Activated CD4-positive, alpha-beta T cell treated with anti-CD3 and anti-CD28 coated beads, Interleukin-2, amount 50 U/mL, for 16 hours (primary cell): ENCODE data around the gene HOGA1.
"Not testable (repeated sequence)": the region's sequence is repeated elsewhere in the genome, so short reads cannot be mapped to it uniquely, and the experiment has no call there.

Source experiments
- DNase-seq: peaks from one replicate; pipeline ENCODE4 v3.0.0-alpha.2; 2020

HOGA1 gene

DNA sequence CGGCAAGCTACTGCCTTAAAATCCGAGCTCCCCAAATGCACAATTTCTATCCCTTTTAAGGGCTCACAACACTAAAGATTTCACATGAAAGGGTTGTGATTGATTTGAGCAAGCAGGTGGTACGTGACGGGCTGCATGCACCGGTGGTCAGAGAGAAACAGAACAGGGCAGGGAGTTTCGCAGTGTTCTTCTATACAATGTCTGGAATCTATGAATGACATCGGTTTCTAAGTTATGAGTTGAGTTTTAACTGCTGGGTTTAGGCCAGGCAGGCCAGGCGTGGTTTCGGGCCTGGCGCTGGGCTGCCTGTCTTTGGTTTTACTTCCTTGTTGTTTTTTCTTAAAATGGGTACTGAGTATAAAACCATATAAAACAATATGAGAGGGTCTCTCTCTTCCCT lies 28.6 kb upstream of the HOGA1 start:
- not testable (repeated sequence) for DNase-seq

DNA sequence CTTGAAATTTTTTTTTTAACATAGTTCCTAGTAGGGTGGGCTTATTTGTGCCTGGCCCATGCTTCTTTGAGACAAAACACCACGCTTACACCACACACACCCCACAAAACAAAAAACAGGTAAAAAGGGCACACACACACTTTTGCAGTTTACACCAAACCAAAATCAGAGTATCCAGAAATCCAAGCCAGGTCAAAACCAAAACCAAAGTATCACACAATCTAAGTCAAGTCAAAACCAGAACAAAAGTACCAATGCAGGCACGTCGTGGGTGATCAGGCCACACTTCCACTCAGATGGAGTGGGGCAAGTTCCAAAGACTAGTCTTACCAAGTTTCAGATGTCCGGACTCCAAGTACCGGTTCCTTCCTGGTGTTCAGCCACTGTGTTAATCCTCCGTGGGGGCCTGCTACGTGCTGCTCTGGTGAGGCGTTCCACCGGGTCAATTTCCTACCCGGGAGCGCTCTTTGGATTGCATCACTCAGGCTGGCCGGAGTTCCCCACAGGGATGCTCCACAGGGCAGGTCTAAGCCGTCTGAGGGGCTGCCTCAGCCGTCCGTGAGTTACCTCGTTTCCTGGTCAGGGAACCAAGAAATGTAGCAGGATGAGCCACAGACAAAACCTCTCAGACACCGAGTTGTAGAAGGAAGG lies 23.3 kb upstream of the HOGA1 start:
- not testable (repeated sequence) for DNase-seq

DNA sequence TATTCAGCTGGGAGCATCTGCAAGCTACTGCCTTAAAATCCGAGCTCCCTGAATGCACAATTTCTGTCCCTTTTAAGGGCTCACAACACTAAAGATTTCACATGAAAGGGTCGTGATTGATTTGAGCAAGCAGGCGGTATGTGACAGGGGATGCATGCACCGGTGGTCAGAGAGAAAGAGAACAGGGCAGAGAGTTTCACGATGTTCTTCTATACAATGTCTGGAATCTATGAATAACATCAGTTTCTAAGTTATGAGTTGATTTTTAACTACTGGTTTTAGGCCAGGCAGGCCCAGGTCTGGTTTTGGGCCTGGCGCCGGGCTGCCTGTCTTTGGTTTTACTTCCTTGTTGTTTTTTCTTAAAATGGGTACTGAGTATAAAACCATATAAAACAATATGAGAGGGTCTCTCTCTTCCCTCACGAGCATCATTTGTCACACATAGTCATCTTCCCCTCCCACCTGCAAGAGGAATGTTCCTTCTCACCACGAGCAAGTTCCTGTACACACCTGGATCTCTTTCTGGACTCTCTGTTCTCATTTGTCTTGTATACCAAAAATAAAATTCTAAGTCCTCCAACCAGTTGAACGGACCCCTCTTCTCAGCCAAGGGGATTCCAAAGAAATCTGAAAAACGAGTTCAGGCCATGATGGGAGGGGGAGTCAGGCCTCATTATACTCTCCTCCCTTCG lies 22.7 kb upstream of the HOGA1 start:
- not testable (repeated sequence) for DNase-seq

DNA sequence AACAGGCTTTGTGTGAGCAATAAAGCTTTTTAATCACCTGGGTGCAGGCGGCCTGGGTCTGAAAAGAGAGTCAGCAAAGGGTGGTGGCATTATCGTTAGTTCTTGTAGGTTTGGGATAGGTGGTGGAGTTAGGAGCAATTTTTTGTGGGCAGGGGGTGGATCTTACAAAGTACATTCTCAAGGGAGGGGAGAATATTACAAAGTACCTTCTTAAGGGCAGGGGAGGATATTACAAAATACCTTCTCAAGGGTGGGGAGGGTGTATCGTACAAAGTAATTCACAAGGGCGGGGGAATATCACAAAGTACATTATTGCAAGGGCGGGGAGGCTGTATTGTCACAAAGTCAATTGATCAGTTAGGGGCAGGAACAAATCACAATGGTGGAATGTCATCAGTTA lies 21.9 kb upstream of the HOGA1 start:
- DNase-seq: not testable (repeated sequence)

DNA sequence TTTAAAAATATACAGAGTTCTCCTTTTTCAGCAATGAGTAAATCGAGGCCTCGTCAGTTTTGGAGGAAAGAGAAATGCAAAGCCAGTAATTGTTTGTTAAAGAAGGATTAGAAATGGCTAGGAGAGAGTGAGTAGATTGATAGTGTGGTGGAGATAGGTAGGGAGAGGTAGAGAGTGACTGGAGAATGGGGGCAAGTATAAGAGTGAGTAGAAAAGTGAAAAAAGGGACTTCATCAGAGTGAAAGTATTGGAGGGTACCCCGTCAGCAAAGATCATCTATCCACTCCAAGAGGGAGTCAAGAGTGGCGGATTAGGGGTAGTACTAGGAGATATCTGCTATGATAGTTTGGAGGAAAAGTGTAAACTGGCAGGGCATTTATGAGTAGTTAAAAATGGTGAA lies 20.9 kb upstream of the HOGA1 start:
- no peak for DNase-seq

DNA sequence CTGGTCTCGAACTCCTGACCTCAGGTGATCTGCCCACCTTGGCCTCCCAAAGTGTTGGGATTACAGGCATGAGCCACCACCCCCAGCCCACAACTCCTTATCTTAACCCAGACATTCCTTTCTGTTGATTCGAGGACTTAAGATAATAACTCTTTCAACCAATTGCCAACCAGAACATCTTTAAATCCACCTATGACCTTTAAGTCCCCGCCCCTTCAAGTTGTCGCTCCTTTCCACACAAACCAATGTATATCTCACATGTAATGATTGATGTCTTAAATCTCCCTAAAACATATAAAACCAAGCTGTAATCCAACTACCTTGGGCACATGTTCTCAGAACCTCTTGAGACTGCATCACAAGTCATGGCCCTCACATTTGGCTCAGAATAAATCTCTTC lies 19.4 kb upstream of the HOGA1 start:
- DNase-seq: no peak

DNA sequence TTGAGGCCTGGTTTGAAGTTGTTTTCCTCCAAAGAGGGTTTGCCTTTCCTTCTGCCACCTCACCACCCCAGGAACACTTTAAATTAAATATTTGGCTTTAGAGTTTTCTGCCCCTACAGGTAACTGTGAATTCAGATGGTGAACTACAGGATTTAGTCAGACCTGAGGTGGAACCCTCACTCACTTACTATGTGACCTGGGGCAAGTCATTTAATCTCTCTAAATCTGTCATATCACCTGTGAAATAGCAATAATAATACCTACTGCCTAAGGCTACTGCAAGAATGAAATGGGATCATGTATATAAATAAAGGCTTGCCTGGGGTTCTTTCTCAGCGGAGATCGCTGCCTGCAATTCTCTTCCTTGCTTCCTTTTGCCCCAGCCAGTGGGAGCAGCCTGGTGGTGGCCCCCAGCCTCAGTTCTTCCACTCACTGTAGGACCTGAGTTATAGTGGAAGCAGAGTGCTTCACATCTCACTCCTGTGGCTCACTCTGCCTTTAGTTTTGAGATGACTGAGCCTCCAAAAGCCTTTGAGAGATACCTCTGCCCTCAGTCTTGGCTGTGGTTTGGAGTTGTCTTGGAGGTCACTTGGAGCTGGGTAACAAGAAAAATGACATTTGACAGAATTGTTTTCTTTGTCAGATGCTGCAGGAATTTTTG lies 17.7 kb upstream of the HOGA1 start:
- DNase-seq: peak; percentile 71

DNA sequence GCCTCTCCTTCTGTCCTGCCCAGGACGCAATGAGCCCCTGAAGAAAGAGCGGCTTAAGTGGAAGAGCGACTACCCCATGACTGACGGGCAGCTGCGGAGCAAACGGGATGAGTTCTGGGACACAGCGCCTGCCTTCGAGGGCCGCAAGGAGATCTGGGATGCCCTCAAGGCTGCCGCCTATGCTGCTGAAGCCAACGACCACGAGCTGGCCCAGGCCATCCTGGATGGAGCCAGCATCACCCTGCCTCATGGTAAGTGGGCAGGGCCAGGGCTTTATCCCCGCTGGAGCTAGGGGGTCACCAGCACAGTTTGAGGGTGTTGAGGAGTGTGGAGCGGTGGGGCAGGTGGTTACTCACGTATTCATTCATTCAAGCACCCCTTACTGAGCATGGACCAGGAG lies 16.3 kb upstream of the HOGA1 start:
- no peak for DNase-seq

DNA sequence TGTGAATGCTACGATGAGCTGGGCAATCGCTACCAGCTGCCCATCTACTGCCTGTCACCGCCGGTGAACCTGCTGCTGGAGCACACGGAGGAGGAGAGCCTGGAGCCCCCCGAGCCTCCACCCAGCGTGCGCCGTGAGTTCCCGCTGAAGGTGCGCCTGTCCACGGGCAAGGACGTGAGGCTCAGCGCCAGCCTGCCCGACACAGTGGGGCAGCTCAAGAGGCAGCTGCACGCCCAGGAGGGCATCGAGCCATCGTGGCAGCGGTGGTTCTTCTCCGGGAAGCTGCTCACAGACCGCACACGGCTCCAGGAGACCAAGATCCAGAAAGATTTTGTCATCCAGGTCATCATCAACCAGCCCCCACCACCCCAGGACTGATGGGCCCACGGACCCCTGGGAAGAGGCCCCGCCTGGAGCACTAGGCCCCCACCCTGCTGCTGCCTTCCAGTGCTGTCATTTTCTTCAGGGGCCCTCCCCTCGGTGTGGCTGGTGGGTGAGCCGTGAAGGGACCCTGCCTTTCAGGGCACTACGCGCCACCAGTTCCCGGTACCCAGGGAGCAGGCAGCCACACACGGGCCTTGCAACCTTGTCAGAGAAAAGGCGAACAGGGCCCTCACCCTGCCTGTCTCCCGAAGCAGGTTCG lies 13.9 kb upstream of the HOGA1 start:
- no peak for DNase-seq

DNA sequence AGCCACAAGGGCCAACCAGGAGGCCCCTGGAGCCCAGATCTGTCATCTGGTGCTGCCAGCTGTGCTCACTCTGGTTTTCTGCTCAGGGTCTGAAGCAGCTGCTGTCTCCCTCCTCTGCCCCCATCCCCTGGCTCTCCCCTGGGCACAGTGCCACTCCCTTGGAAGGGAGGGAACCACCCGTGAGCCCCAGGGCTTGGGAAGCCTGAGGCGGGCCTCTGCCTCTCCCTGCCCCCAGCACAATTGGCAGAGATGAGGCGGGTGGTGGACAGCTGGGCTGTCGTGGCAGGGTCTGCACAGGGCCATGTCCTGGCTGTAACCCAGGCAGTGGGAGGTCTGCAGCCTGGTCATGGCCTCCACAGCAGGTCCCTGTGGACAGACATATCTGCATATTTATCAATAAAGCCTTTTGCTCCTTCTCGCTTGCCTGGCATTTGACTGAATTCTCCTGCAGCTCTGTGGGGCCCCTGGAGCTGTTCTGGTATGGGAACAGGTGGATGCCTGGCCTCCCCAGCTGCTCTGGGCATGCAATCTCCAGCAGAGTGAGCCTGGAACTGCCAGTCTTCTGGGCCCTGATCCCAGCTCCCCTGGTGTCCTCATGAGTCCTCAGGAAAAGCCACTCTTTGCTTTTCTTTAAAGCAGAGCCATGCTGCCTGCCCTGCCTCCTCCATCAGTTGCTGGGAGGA lies 13.3 kb upstream of the HOGA1 start:
- no peak for DNase-seq

DNA sequence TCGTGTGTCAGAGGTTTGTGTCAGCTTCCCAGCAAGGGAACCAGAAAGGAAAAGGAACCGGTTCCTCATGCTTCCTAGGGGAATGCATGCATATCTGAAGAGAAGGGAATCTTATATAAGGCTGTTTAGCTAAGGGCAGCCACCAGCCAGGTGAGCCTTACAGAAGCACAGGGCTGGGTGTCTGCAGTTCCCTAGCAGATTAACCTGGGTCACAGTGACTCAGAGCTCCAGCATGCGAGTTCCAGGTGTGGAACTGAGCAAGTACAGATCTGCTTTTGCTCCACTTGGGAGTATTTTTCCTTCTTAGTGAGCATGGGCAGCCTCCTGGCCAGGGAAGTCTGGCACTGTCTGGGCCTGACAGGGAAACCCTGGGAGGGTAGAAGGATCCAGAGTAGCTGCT lies 12.6 kb upstream of the HOGA1 start:
- no peak for DNase-seq

DNA sequence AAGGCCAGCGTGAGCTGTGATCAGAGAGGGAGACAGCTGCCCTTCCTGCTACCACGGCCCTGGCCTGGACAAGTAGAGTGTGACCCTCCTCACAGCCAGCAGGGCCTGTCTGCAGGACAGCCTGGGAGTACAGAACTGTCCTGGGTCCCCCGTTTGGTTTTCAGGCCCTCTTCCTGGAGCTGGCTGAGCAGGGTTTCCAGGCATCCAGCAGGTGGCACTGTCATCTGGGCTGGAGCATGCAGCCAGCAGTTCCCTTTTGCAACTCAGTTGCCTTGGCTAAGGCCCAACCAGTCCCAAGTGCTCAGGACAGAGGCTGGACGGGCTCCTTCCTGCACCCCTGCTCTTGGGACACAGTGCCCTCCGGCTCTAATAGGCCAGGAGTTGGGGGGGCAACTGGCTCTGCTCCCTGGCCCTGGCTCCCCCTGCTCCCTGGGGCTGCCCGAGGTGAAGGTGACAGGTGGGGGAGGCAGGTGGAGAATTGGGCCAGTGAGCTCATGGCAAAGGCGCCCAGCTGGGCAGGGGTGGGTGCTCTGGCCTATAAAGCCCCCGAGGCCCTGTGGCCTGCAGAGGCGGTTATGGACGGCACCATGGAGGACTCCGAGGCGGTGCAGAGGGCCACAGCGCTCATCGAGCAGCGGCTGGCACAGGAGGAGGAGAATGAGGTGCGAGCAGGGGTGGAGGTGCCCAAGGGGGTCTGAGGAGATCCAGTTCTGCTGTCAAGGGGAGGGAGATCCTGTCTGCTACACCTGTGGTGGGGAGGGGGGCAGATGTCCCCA lies 11.8 kb upstream of the HOGA1 start, which contains the start of gene ANKRD2:
Gene ANKRD2, plus strand, starts transcription at position 566 of the 776 bp plus-strand sequence. Its CDS starts 10 bp downstream, at position 576.
- DNase-seq: peak; percentile 72

DNA sequence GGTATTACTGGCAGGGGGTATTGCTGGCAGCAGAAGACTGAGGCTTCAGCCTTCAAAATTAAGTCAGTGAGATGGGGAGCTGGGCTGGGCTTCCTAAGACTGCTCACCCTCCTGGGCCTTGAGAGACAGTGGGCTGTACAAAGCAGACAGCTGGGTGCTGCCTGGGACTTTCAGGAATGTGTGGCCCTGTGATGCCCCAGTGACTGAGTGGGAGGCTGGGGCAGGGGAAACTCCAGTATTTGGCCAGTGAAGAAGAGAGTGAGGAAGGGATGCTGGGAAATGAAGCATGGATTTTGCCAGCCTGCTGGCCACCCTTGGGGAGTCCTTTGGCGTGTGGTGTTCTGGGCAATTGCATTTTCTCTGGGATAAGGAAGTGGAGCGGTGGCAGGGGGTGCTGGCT lies 11.2 kb upstream of the HOGA1 start:
- no peak for DNase-seq

DNA sequence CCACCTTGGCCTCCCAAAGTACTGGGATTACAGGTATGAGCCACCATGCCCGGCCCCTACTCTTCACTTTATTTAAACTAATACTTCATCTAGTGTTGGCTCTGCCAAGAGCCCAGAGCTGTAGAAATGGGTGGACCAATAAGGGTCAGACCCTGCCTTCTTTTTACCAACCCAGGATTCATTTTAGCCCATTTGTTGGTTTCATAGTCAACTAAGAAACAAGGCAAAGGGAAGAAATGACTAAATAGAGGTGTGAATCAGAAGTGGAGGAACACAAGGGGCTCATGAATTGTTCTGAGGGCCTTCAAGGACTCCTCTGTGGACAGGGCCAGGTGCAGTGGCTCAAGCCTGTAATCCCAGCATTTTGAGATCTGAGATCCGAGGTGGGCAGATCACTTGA lies 10.5 kb upstream of the HOGA1 start:
- DNase-seq: peak; percentile 37

DNA sequence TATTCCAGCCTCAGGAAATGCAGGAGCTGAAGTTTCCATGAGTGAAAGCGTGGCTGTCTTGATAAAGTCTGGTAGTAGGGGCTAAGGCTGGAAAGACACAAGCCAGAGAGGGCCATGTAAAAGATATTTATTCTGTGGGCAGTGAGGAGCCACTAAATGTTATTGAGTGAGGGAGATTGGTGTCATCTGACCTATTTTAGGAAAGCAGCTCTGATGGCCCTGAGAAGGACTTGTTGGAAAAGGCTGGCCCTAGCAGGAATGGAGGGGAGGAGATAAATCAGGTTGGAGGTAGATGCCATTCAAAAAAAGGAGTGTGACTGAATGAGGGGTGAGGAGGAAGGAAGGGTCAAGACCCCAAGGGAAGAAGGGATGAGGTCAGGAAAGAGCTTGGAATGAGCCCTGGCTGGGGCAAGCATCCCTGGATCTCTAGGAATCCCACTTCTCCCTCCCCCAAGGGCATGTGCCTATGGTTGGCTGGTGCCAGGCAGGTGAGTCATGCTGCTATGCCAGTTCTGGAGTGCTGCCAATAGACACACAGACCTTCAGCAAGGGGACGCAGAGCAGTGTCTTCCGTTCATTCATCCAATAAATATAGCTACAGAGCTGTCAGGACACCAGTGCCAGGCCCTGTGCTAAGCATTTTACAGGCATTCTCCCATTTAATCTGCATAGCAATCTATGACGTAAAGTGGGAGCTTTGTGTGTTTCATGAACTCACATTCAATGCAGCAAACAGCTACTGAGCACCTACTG lies 9.6 kb upstream of the HOGA1 start:
- no peak for DNase-seq

DNA sequence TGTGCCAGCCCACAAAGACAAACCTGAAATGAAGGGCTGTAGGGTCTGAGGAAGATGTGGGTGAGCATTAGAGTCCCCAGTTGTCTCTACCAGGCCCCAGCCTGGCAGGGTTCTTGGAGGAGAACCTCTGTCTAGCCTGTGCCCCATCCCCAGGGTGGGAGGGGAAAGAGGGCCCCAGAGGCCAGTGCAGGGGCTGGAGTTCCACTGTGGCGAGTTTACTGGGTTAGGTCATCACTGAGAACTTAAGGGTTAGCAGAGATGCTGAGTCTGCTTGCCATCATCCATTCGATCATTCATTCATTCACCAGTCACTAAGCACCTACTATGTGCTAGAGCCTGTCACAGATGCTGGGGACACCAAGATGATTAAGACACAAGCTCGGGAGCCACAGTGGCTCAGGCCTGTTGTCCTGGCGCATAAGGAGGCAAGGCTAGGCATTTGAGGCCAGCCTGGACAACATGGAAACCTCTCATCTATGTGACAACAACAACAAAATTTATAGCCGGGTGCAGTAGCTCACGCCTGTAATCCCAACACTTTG lies 9.0 kb upstream of the HOGA1 start:
- no peak for DNase-seq

DNA sequence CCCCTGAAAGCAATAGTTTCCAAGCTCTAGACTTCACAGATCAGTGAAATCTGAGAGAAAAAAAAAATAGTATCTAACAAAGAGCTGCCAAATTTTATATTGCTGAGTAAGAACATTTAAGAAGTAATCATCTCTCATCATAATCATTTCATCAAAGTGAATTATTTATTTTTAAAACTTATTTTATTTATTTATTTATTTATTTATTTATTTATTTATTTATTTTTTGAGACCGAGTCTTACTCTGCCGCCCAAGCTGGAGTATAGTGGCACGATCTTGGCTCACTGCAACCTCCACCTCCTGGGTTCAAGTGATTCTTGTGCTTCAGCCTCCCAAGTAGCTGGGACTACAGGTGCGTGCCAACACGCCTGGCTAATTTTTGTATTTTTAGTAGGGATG lies 7.7 kb upstream of the HOGA1 start:
- not testable (repeated sequence) for DNase-seq

DNA sequence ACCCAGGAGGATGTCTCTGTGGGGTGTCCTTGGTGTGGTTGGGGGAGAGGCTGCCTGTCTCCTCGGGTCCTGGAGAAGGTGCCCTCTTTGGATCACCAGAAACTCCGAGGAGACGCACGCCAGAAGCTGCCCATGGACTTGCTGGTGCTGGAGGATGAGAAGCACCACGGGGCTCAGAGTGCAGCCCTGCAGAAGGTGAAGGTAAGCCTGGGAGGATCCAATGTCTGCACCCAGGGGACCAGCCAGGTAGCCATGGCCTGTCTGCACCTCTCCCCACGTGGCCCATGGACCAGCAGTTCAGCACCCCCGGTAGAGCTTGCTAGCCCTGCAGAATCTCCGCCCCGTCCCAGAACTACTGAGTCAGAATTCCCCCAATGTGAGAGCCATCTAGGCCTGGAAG lies 6.5 kb upstream of the HOGA1 start:
- no peak for DNase-seq

DNA sequence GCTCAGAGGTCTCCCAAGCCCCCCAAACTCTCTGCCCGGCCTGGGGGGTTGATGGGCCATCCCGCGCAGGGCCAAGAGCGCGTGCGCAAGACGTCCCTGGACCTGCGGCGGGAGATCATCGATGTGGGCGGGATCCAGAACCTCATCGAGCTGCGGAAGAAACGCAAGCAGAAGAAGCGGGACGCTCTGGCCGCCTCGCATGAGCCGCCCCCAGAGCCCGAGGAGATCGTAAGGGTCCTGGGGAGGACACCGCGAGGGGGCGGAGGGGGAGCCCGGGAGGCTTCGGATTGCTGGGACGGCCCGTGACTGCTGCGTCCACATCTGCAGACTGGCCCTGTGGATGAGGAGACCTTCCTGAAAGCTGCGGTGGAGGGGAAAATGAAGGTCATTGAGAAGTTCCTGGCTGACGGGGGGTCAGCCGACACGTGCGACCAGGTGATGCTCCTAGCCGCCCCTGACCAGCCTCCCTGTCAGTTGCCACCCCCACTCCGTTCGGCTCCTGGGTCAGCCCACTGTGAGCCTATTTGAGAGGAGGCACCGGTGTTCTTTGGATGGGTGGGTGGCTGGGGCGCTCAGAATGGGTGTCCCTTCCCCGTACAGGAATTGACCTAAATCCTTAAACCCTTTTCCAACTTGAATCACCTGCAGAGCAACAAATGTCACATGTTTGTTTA lies 5.9 kb upstream of the HOGA1 start:
- DNase-seq: no peak
